ENCODE measurements around the gene FUT9.

DNA sequence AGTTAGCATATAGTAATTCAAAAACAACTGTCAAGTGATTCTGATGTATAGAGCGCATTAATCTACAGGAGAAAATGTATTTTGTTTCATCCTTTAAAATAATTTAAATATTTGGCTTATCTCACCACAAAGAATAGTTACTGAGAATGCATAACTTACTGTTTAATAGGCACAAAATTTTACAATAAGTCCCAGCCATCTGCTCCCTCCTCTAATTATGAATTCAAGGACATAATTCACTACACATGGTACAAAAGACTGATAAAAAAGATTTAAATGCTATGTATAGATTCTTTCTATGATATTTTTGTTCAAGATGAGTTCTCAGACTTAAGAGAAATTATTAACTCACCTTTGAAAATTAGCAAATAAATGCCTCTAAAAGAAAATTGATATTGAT, 242.0 kb downstream of the FUT9 start:
- no peak for TF ChIP-seq POLR2A (IDR thresholded peaks at IDR 0.05)
- TF ChIP-seq, protein P1, sequence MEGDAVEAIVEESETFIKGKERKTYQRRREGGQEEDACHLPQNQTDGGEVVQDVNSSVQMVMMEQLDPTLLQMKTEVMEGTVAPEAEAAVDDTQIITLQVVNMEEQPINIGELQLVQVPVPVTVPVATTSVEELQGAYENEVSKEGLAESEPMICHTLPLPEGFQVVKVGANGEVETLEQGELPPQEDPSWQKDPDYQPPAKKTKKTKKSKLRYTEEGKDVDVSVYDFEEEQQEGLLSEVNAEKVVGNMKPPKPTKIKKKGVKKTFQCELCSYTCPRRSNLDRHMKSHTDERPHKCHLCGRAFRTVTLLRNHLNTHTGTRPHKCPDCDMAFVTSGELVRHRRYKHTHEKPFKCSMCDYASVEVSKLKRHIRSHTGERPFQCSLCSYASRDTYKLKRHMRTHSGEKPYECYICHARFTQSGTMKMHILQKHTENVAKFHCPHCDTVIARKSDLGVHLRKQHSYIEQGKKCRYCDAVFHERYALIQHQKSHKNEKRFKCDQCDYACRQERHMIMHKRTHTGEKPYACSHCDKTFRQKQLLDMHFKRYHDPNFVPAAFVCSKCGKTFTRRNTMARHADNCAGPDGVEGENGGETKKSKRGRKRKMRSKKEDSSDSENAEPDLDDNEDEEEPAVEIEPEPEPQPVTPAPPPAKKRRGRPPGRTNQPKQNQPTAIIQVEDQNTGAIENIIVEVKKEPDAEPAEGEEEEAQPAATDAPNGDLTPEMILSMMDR (IDR thresholded peaks at IDR 0.05): no peak
